ENCODE measurements around the gene FSTL4. TPM values are rescaled to one million over a fixed set of nuclear protein-coding genes. Genes with fewer than 3 reads are reported as not detected.
"Not testable (repeated sequence)": the region's sequence is repeated elsewhere in the genome, so short reads cannot be mapped to it uniquely, and the experiment has no call there.

The FSTL4 gene
- total RNA-seq, 4 donors from 2014 or later: 0.41 TPM; not detected in 3

DNA sequence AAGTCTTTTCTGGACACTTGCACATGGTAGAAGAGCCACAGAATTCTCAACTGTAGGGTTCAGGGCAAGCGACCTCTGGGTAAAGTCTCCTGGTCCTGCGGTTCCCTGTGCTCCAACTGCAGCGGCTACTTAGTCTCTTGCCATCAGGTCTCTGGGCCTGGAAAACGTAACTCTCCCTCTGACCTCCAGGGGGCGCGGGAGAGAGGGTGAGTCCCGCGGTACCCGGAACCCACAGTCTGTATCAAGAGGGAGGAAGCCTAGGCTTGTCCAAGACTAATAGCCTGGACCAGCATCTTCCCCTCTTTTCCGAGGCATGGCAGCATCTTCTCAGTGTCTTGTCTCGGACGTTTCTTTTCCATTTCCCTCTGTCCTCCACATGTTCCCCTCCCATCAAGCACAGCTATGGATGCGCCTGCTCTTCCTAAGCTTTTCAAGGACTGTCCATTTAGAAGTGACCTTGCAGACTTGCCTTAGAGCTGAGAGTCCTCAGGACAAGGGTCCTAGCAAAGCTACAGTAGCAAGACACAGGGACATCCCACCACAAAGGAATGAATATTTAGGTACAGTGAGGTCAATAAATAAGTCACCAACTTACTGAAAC, 59.3 kb downstream of the FSTL4 start:
- H3K27ac ChIP-seq: no peak overlapping the region
- H3K36me3 ChIP-seq: no peaks in the 10 kb centered on the region
- H3K27me3 ChIP-seq: no peaks in the 10 kb centered on the region
- no peaks in the 10 kb centered on the region for H3K9me3 ChIP-seq
- DNase-seq: no peak
- peak in 1 of 4 experiments; percentile 9 for TF ChIP-seq CTCF (IDR thresholded peaks at IDR 0.05)
- no peak for TF ChIP-seq POLR2A (IDR thresholded peaks at IDR 0.05)
- intact Hi-C loops (cut with DNase I; ENCODE audit: low total_unique reads): no loop called here
- no peak overlapping the region for H3K4me3 ChIP-seq
- H3K4me1 ChIP-seq: no peaks in the 10 kb centered on the region

GRCh38 chr5:133546500-133546899, 65.8 kb downstream of the FSTL4 start:
- H3K27me3 ChIP-seq: no peaks in the 10 kb centered on the region
- H3K9me3 ChIP-seq: no peaks in the 10 kb centered on the region
- H3K27ac ChIP-seq: no peak overlapping the region
- TF ChIP-seq CTCF (IDR thresholded peaks at IDR 0.05): no peak
- no peak for TF ChIP-seq POLR2A (IDR thresholded peaks at IDR 0.05)
- no peaks in the 10 kb centered on the region for H3K36me3 ChIP-seq
- intact Hi-C loops (cut with DNase I; ENCODE audit: low total_unique reads): no loop called here
- no peaks in the 10 kb centered on the region for H3K4me1 ChIP-seq
- H3K4me3 ChIP-seq: no peak overlapping the region
- DNase-seq: no peak

GRCh38 chr5:133544346-133544745, 68.0 kb downstream of the FSTL4 start:
- intact Hi-C loops (cut with DNase I; ENCODE audit: low total_unique reads): no loop called here
- no peaks in the 10 kb centered on the region for H3K4me1 ChIP-seq
- no peak for DNase-seq
- no peaks in the 10 kb centered on the region for H3K9me3 ChIP-seq
- H3K36me3 ChIP-seq: no peaks in the 10 kb centered on the region
- no peak overlapping the region for H3K27ac ChIP-seq
- H3K4me3 ChIP-seq: no peak overlapping the region
- TF ChIP-seq POLR2A (IDR thresholded peaks at IDR 0.05) (no peak), CTCF (IDR thresholded peaks at IDR 0.05) (no peak)
- H3K27me3 ChIP-seq: no peaks in the 10 kb centered on the region

- intact Hi-C loops (cut with DNase I; ENCODE audit: low total_unique reads): no loop called here
- no peak overlapping the region for H3K4me3 ChIP-seq
- H3K4me1 ChIP-seq: no peaks in the 10 kb centered on the region
- H3K9me3 ChIP-seq: no peaks in the 10 kb centered on the region
- TF ChIP-seq POLR2A (IDR thresholded peaks at IDR 0.05) (no peak), CTCF (IDR thresholded peaks at IDR 0.05) (no peak)
- no peaks in the 10 kb centered on the region for H3K27me3 ChIP-seq
- H3K27ac ChIP-seq: no peak overlapping the region
- DNase-seq: no peak
- no peaks in the 10 kb centered on the region for H3K36me3 ChIP-seq
Measured at GRCh38 chr5:133539818-133540217, 72.5 kb downstream of the FSTL4 start.

DNA sequence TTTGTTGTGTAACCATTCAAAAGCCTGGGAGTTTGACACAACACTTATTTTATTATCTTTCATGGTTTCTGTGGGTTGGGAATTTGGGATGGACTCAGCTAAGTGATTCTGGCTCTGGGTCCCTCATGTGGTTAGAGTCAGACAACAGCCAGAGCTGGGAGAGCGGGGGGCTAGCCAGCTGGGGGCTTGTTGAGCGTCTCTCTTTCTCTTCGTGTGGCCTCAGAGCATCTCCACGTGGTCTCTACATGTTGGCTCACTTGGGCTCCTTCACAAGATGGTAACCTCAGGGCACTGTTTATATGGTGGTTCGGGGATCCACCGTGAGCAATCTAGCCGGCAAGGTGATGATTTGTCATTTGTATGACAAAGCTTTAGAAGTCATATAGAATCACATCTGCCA, 73.6 kb downstream of the FSTL4 start:
- H3K27me3 ChIP-seq: no peaks in the 10 kb centered on the region
- H3K36me3 ChIP-seq: no peaks in the 10 kb centered on the region
- no peak for TF ChIP-seq CTCF (IDR thresholded peaks at IDR 0.05)
- H3K4me1 ChIP-seq: no peaks in the 10 kb centered on the region
- H3K4me3 ChIP-seq: no peak overlapping the region
- DNase-seq: no peak
- H3K27ac ChIP-seq: no peak overlapping the region
- H3K9me3 ChIP-seq: no peaks in the 10 kb centered on the region
- intact Hi-C loops (cut with DNase I; ENCODE audit: low total_unique reads): no loop called here

GRCh38 chr5:133535241-133535929, 77.0 kb downstream of the FSTL4 start:
- H3K27ac ChIP-seq; H3K36me3 ChIP-seq; H3K9me3 ChIP-seq; H3K4me1 ChIP-seq; H3K27me3 ChIP-seq; intact Hi-C loops (cut with DNase I; ENCODE audit: low total_unique reads); H3K4me3 ChIP-seq; DNase-seq: not testable (repeated sequence)

All from uterus (tissue), 4 donors.